ENCODE results near the gene TMEM236.

The TMEM236 gene

DNA sequence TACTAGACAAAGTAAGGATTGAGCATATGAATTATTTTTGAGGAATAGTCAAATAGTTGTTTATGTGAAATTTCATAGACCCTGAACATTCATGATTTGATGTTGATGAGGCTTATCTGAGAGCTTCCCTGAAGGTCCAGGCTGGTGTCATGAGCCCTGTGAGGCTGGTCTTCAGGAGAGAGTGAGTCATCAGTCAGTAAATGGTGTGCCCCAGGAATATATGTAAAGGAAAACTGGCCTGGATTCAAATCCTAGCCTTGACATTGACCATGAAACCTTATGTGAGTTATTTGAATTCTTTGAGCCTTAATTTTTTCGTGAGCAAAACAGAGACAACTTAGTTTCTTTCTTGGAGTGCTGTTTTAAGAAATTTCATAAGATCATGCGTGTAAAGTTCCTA, 6.2 kb downstream of the TMEM236 start:
- TF ChIP-seq, protein P1, sequence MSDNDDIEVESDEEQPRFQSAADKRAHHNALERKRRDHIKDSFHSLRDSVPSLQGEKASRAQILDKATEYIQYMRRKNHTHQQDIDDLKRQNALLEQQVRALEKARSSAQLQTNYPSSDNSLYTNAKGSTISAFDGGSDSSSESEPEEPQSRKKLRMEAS (IDR thresholded peaks at IDR 0.05; ENCODE audit: low read depth, low read length) = no peak
- no peak for TF ChIP-seq CTCF (IDR thresholded peaks at IDR 0.05; ENCODE audit: low read depth, low read length)
- TF ChIP-seq MYC (IDR thresholded peaks at IDR 0.05; ENCODE audit: low read depth, low read length) = no peak
- TF ChIP-seq POLR2A (IDR thresholded peaks at IDR 0.05; ENCODE audit: extremely low read depth, insufficient read length) = no peak
- H3K4me3 ChIP-seq (ENCODE audit: low read depth, low read length) = no peak overlapping the region
- DNase-seq (ENCODE audit: low read depth) = no peak

DNA sequence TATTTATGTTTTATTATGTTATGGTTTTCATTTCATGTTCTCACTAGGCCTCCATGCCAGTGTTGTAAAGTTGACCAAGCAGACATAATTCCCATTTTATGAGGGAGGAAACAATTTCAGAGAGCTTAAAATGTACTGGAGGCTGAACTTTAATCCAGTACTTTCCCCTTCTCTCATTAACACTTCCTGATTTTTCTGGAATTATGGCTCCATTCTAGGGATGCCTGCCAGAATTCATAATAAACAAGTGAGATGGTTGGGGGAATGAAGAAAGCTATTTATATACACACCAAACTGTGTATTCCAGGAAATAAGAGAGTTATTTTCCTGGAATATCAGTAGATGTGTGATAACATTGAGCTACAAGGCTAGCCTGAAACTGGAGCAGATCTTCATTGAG, 6.9 kb downstream of the TMEM236 start:
- no peak for DNase-seq (ENCODE audit: low read depth)
- TF ChIP-seq MYC (IDR thresholded peaks at IDR 0.05; ENCODE audit: low read depth, low read length) = no peak
- no peak for TF ChIP-seq POLR2A (IDR thresholded peaks at IDR 0.05; ENCODE audit: extremely low read depth, insufficient read length)
- no peak overlapping the region for H3K4me3 ChIP-seq (ENCODE audit: low read depth, low read length)

DNA sequence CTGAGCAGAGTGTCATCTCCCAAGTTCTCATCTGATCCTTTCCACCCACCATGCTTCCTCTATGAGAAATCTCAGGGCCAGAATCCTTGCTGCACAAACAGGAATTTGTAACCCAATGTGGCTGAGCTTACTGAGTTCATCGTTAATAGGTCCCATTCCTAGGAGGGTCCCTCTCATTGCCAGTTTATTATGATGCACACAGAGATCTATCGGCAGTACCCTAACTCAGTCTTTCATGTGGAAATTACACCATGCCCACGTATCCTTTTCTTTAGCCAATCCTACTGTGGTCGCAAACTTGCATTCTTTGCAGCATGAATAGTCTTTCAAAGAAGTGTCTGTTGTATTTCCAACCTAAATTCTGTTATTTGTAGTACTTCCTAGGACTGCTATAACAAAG, 12.1 kb downstream of the TMEM236 start:
- no peak overlapping the region for H3K4me3 ChIP-seq (ENCODE audit: low read depth, low read length)
- no peak for DNase-seq (ENCODE audit: low read depth)
- TF ChIP-seq POLR2A (IDR thresholded peaks at IDR 0.05; ENCODE audit: extremely low read depth, insufficient read length) (no peak), CTCF (IDR thresholded peaks at IDR 0.05; ENCODE audit: low read depth, low read length) (no peak), MYC (IDR thresholded peaks at IDR 0.05; ENCODE audit: low read depth, low read length) (no peak)
- TF ChIP-seq, protein P1 (IDR thresholded peaks at IDR 0.05; ENCODE audit: low read depth, low read length) = no peak

DNA sequence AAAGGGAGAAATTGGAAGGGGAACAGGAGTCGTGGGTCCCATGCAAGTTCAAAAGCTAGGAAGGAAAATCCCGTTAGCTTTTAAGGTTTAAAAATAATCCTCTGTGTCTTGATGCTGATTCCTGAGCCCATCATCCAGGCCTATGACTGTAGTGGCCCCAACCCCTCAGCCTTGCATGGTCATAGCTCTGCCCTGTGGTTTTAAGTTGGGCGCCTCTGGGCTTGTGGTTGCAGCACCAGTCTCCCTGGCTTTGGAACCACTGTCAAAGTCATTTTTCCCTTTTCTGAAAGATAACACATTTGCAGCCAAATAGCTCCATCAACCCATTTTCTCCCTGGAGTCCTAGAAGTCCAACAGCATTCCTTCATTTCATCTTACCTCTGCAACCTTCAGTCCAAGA, 13.6 kb downstream of the TMEM236 start:
- no peak for DNase-seq (ENCODE audit: low read depth)
- H3K4me3 ChIP-seq (ENCODE audit: low read depth, low read length) = no peak overlapping the region
- TF ChIP-seq, protein P1 (IDR thresholded peaks at IDR 0.05; ENCODE audit: low read depth, low read length) = no peak
- no peak for TF ChIP-seq MYC (IDR thresholded peaks at IDR 0.05; ENCODE audit: low read depth, low read length)
- TF ChIP-seq POLR2A (IDR thresholded peaks at IDR 0.05; ENCODE audit: extremely low read depth, insufficient read length) = no peak
- TF ChIP-seq CTCF (IDR thresholded peaks at IDR 0.05; ENCODE audit: low read depth, low read length) = no peak

- TF ChIP-seq MYC (IDR thresholded peaks at IDR 0.05; ENCODE audit: low read depth, low read length) (no peak), CTCF (IDR thresholded peaks at IDR 0.05; ENCODE audit: low read depth, low read length) (no peak)
- no peak for DNase-seq (ENCODE audit: low read depth)
- H3K4me3 ChIP-seq (ENCODE audit: low read depth, low read length) = no peak overlapping the region
Measured at GRCh38 chr10:17766731-17767130, 14.7 kb downstream of the TMEM236 start.

- H3K4me3 ChIP-seq (ENCODE audit: low read depth, low read length) = no peak overlapping the region
- no peak for DNase-seq (ENCODE audit: low read depth)
- TF ChIP-seq POLR2A (IDR thresholded peaks at IDR 0.05; ENCODE audit: extremely low read depth, insufficient read length) (no peak), MYC (IDR thresholded peaks at IDR 0.05; ENCODE audit: low read depth, low read length) (no peak)
Measured at GRCh38 chr10:17768496-17768895, 16.5 kb downstream of the TMEM236 start.

GRCh38 chr10:17768957-17769356, 17.0 kb downstream of the TMEM236 start:
- TF ChIP-seq CTCF (IDR thresholded peaks at IDR 0.05; ENCODE audit: low read depth, low read length) (no peak), POLR2A (IDR thresholded peaks at IDR 0.05; ENCODE audit: extremely low read depth, insufficient read length) (no peak), MYC (IDR thresholded peaks at IDR 0.05; ENCODE audit: low read depth, low read length) (no peak)
- TF ChIP-seq, protein P1 (IDR thresholded peaks at IDR 0.05; ENCODE audit: low read depth, low read length) = no peak
- no peak for DNase-seq (ENCODE audit: low read depth)

More at GRCh38 chr10:17768957-17769356, 17.0 kb downstream of the TMEM236 start:
- no peak overlapping the region for H3K4me3 ChIP-seq (ENCODE audit: low read depth, low read length)

All from NB4 (cell line).